HCT116 (cell line): ENCODE measurements around the gene ASPG. TPM values are rescaled to one million over a fixed set of nuclear protein-coding genes. Genes with fewer than 3 reads are reported as not detected.
A peak's percentile ranks its signal among the peaks of the same experiment; 100 is the strongest.

Source experiments
- ATAC-seq: fragments of 200-7000 bp; cut with Tn5 transposase; 2 replicates; pipeline ENCODE4 v1.9.1; 2020; ENCODE audit warnings: mild to moderate bottlenecking, moderate library complexity
- Bru-seq: library from RNA; stranded (reverse); fragments of 400-500 nt; gene quantifications from one replicate; lab custom pipeline; 2021; lab: Mats Ljungman, UMichigan
- BruChase-seq, 2 experiments: library from RNA; stranded (reverse); fragments of 400-500 nt; gene quantifications; one replicate each; lab custom pipeline; 2021; lab: Mats Ljungman, UMichigan
- BruUV-seq: library from RNA; stranded (reverse); fragments of 400-500 nt; replicated peaks from 2 replicates; lab custom pipeline; 2021; lab: Mats Ljungman, UMichigan
- CTCF ChIA-PET: fragments of 300-600 bp; sonication (Branson Sonifier 250); formaldehyde crosslinking; loops from one replicate; lab custom pipeline; 2021; ENCODE audit warnings: antibody characterized with exemption; lab: Charles Lee
- POLR2A ChIA-PET: fragments of 300-600, 350-600 bp; sonication (Branson Sonifier 250); formaldehyde crosslinking; loops from one replicate; lab custom pipeline; 2021; ENCODE audit warnings: antibody characterized with exemption; lab: Charles Lee
- RAD21 ChIA-PET, 2 experiments: fragments of 300-600 bp; sonication (Branson Sonifier 250); formaldehyde crosslinking; loops; one replicate each; lab custom pipeline; 2023; ENCODE audit warnings: low total read pairs in 2 of 2; ENCODE audit not compliant: uncharacterized antibody in 2 of 2, unreplicated experiment in 2 of 2, low non-redundant PET in 1 of 2; lab: Charles Lee
- DNase-seq: peaks from one replicate; pipeline ENCODE4 v3.0.0-alpha.2; 2010; ENCODE audit warnings: low read depth, low spot score
- H2AFZ ChIP-seq: fragments of 200-600 bp; shearing (Covaris generic), sonication (generic); 2 replicates; pipeline ENCODE4 v1.6.1; 2017; ENCODE audit warnings: low read depth, mixed run types, mixed read lengths, antibody characterized with exemption, low read length; ENCODE audit not compliant: poor library complexity, severe bottlenecking
- H3K27ac ChIP-seq: 2 replicates; pipeline ENCODE4 v1.5.1; 2012; ENCODE audit warnings: low read depth, low read length
- H3K27me3 ChIP-seq: fragments of 200-600 bp; sonication (generic); 2 replicates; pipeline ENCODE4 v1.6.1; 2016; ENCODE audit warnings: mixed run types, low read length, mixed read lengths; ENCODE audit not compliant: insufficient read depth
- H3K36me3 ChIP-seq, 2 experiments: fragments of 200-500 bp in 1 of 2; fragments of 200-600 bp in 1 of 2; sonication (Bioruptor generic) in 1 of 2; sonication (generic) in 1 of 2; 2 replicates each; pipeline versions ENCODE4 v1.5.1 to v1.6.1; 2014 to 2016; ENCODE audit warnings: low read length in 2 of 2, inconsistent platforms in 1 of 2, mixed read lengths in 1 of 2, mixed run types in 1 of 2; ENCODE audit not compliant: insufficient read depth in 2 of 2, control insufficient read depth in 1 of 2
- H3K4me1 ChIP-seq, 2 experiments: fragments of 200-600 bp in 1 of 2; sonication (generic) in 1 of 2; 2 replicates each; pipeline versions ENCODE4 v1.5.1 to v1.6.1; 2012 to 2017; ENCODE audit warnings: low read length in 2 of 2, inconsistent platforms in 1 of 2, mild to moderate bottlenecking in 1 of 2, mixed read lengths in 1 of 2, mixed run types in 1 of 2, moderate library complexity in 1 of 2; ENCODE audit not compliant: insufficient read depth in 2 of 2, control insufficient read depth in 1 of 2
- H3K4me2 ChIP-seq: fragments of 200-600 bp; sonication (generic); 2 replicates; pipeline ENCODE4 v1.6.1; 2017; ENCODE audit warnings: mixed run types, low read length, mixed read lengths
- H3K4me3 ChIP-seq, 2 experiments: fragments of 200-600 bp in 1 of 2; sonication (generic) in 1 of 2; replicated peaks in 1 of 2; 2 replicates each; pipeline ENCODE4 v1.5.1; 2011 to 2016; ENCODE audit warnings: low read length in 2 of 2, control low read depth in 1 of 2, low read depth in 1 of 2, mild to moderate bottlenecking in 1 of 2, mixed read lengths in 1 of 2, mixed run types in 1 of 2
- H3K79me2 ChIP-seq: fragments of 200-600 bp; sonication (generic); 2 replicates; pipeline ENCODE4 v1.6.1; 2017; ENCODE audit warnings: mild to moderate bottlenecking, mixed run types, low read length, moderate library complexity, mixed read lengths; ENCODE audit not compliant: insufficient read depth
- H3K9ac ChIP-seq: fragments of 200-600 bp; sonication (generic); 2 replicates; pipeline ENCODE4 v1.6.1; 2016; ENCODE audit warnings: low read length, mixed read lengths
- H3K9me2 ChIP-seq: fragments of 200-600 bp; sonication (generic), shearing (Covaris generic); 2 replicates; pipeline ENCODE4 v1.6.1; 2017; ENCODE audit warnings: mixed run types, mild to moderate bottlenecking, moderate library complexity; ENCODE audit not compliant: insufficient read depth
- H3K9me3 ChIP-seq, 2 experiments: fragments of 200-500 bp in 1 of 2; fragments of 200-600 bp in 1 of 2; sonication (Bioruptor generic) in 1 of 2; sonication (generic) in 1 of 2; 2 replicates each; pipeline ENCODE4 v1.6.1; 2014 to 2017; ENCODE audit warnings: low read length in 2 of 2, mixed read lengths in 2 of 2, inconsistent platforms in 1 of 2, low read depth in 1 of 2, mild to moderate bottlenecking in 1 of 2, mixed run types in 1 of 2, moderate library complexity in 1 of 2; ENCODE audit not compliant: control insufficient read depth in 1 of 2, insufficient read depth in 1 of 2
- H4K20me1 ChIP-seq: fragments of 200-600 bp; sonication (generic), shearing (Covaris generic); 2 replicates; pipeline ENCODE4 v1.6.1; 2017; ENCODE audit warnings: mixed run types, mild to moderate bottlenecking, moderate library complexity; ENCODE audit not compliant: insufficient read depth
- ATF3 ChIP-seq: IDR thresholded peaks from 2 replicates; pipeline ENCODE4 v1.6.1; 2012
- EGR1 ChIP-seq: IDR thresholded peaks from 2 replicates; pipeline ENCODE4 v1.6.1; 2012; ENCODE audit warnings: low read depth
- EZH2phosphoT487 ChIP-seq: fragments of 200-600 bp; IDR thresholded peaks from 2 replicates; pipeline ENCODE4 v1.6.1; 2018; ENCODE audit warnings: antibody characterized with exemption, borderline replicate concordance
- FOSL1 ChIP-seq: IDR thresholded peaks from 2 replicates; pipeline ENCODE4 v1.6.1; 2012; ENCODE audit warnings: low read depth
- JUND ChIP-seq: IDR thresholded peaks from 2 replicates; pipeline ENCODE4 v1.6.1; 2012
- MAX ChIP-seq: IDR thresholded peaks from 2 replicates; pipeline ENCODE4 v1.6.1; 2012
- RAD21 ChIP-seq: IDR thresholded peaks from 2 replicates; pipeline ENCODE4 v1.6.1; 2012; ENCODE audit warnings: low read depth, mild to moderate bottlenecking
- TCF7L2 ChIP-seq: IDR thresholded peaks from 2 replicates; pipeline ENCODE4 v1.7.0; 2011; ENCODE audit warnings: borderline replicate concordance, inconsistent platforms; ENCODE audit not compliant: insufficient read depth, insufficient read length; ENCODE audit errors: extremely low read depth
- ZFX ChIP-seq: fragments of 450-650 bp; IDR thresholded peaks from 2 replicates; pipeline ENCODE4 v1.6.1; 2017
- ZNF274 ChIP-seq: fragments of 200-500 bp; sonication (Bioruptor generic); IDR thresholded peaks from 2 replicates; pipeline ENCODE4 v1.6.1; 2014; ENCODE audit warnings: mild to moderate bottlenecking, low read depth, low read length, inconsistent platforms
- intact Hi-C: fragments of 100-400 bp; cut with micrococcal nuclease; formaldehyde crosslinking; loops from 2 replicates; pipeline ENCODE4 v1.10.0; 2022
- long read RNA-seq: library from polyadenylated mRNA; unstranded; transcript quantifications from one replicate; pipeline ENCODE4 v2.0.0, GENCODE V29; 2021; ENCODE audit not compliant: unreplicated experiment
- polyA plus RNA-seq: library from polyadenylated mRNA; unstranded; fragments of >200 nt; gene quantifications from 2 replicates; pipeline ENCODE4 v1.2.1, GENCODE V29; 2012; ENCODE audit warnings: missing spikeins
- total RNA-seq: library from RNA; stranded (reverse); gene quantifications from one replicate; pipeline ENCODE4 v1.2.1, GENCODE V29; 2021; ENCODE audit not compliant: unreplicated experiment

ASPG gene
- not detected for total RNA-seq
- 0.15 and 0.17 TPM in 2 replicates for polyA plus RNA-seq
- not detected for Bru-seq, nascent RNA
- BruChase-seq, experiment 1, labeled RNA remaining after a 6-hour chase, result percentile 6 among the genes with signal in this experiment
- percentile 5 among the genes with signal in this experiment for BruChase-seq, experiment 2, labeled RNA remaining after a 2-hour chase
- long read RNA-seq, result 0 reads

GRCh38 chr14:104085032-104085888 is at the start of gene ASPG:
TSS of gene ASPG (plus strand) at chr14:104085700. CDS start at chr14:104085771, 71 bp downstream.
- BruUV-seq, result no TSS peak
- Histone ChIP-seq H3K9ac (no peak within 1 kb of the TSS), H3K4me3 (no peak within 1 kb of the TSS), H3K79me2 (no peaks in the 10 kb centered on the region), H3K9me3 (no peaks in the 10 kb centered on the region), H3K4me1 (no peaks in the 10 kb centered on the region), H3K36me3 (no peaks in the 10 kb centered on the region), H4K20me1 (no peaks in the 10 kb centered on the region), H3K4me2 (no peak within 1 kb of the TSS), H3K27me3 (no peaks in the 10 kb centered on the region), H3K27ac (no peak within 1 kb of the TSS), H2AFZ (no peak within 1 kb of the TSS), H3K9me2 (no peaks in the 10 kb centered on the region)
- intact Hi-C loops, result no loop called here
- ATAC-seq (peak; percentile 58), DNase-seq (no peak)
- RAD21 ChIA-PET, result no interaction called here
- POLR2A ChIA-PET, result interaction anchor here (0.6 kb wide), 1 partner anchor 23 kb away, joined by 3 read pairs; no protein-coding TSS in a partner anchor
- CTCF ChIA-PET, result interaction anchor here (0.7 kb wide), 1 partner anchor 31 kb away, joined by 3 read pairs; no protein-coding TSS in a partner anchor
- no peak for TF ChIP-seq MAX
- no peak for TF ChIP-seq FOSL1
- TF ChIP-seq ZFX, result no peak
- no peak for TF ChIP-seq TCF7L2
- no peak for TF ChIP-seq EZH2phosphoT487
- TF ChIP-seq ZNF274, result no peak
- TF ChIP-seq ATF3, result no peak
- TF ChIP-seq EGR1, result no peak
- no peak for TF ChIP-seq RAD21
- TF ChIP-seq JUND, result no peak
